Endodermal cell (in vitro differentiated cells): ENCODE results near the gene FANCM. TPM values are rescaled to one million over a fixed set of nuclear protein-coding genes. Genes with fewer than 3 reads are reported as not detected.
A peak's percentile ranks its signal among the peaks of the same experiment; 100 is the strongest.

Experiments used
- DNase-seq: peaks from one replicate; pipeline ENCODE4 v3.0.0-alpha.2; 2017
- H3K27ac ChIP-seq: 2 replicates; pipeline ENCODE4 v1.5.1; 2013; ENCODE audit warnings: mild to moderate bottlenecking, low read depth, low read length, moderate library complexity
- H3K27me3 ChIP-seq: 2 replicates; pipeline ENCODE4 v1.6.1; 2013; ENCODE audit warnings: mild to moderate bottlenecking, low read length, moderate library complexity; ENCODE audit not compliant: insufficient read depth, control insufficient read depth, poor library complexity, severe bottlenecking
- H3K36me3 ChIP-seq: 2 replicates; pipeline ENCODE4 v1.7.0; 2013; ENCODE audit warnings: mild to moderate bottlenecking, low read length, moderate library complexity; ENCODE audit not compliant: control insufficient read depth, insufficient read depth
- H3K4me1 ChIP-seq: one replicate; pipeline ENCODE4 v1.7.0; 2013; ENCODE audit warnings: low read length; ENCODE audit not compliant: control insufficient read depth, insufficient read depth
- H3K4me3 ChIP-seq: 2 replicates; pipeline ENCODE4 v1.5.1; 2013; ENCODE audit warnings: mild to moderate bottlenecking, low read length, moderate library complexity
- H3K9ac ChIP-seq: 2 replicates; pipeline ENCODE4 v1.6.1; 2013; ENCODE audit warnings: mild to moderate bottlenecking, low read length, moderate library complexity; ENCODE audit not compliant: poor library complexity, severe bottlenecking; ENCODE audit errors: extremely low read depth
- H3K9me3 ChIP-seq: 2 replicates; pipeline ENCODE4 v1.6.1; 2013; ENCODE audit warnings: mild to moderate bottlenecking, low read length, moderate library complexity; ENCODE audit not compliant: control insufficient read depth
- H3K27ac Mint-ChIP-seq: 2 replicates; pipeline ENCODE4 v1.8.0; 2020; ENCODE audit warnings: mixed read lengths
- H3K27me3 Mint-ChIP-seq: 2 replicates; pipeline ENCODE4 v1.8.0; 2021; ENCODE audit warnings: mild to moderate bottlenecking, mixed read lengths; ENCODE audit not compliant: insufficient read depth
- H3K36me3 Mint-ChIP-seq: 2 replicates; pipeline ENCODE4 v1.8.0; 2020; ENCODE audit warnings: low read depth, mixed read lengths
- H3K4me1 Mint-ChIP-seq: 2 replicates; pipeline ENCODE4 v1.8.0; 2020; ENCODE audit warnings: mixed read lengths
- H3K4me3 Mint-ChIP-seq: 2 replicates; pipeline ENCODE4 v1.8.0; 2020; ENCODE audit warnings: mild to moderate bottlenecking, moderate library complexity, mixed read lengths
- H3K9me3 Mint-ChIP-seq: 2 replicates; pipeline ENCODE4 v1.8.0; 2020; ENCODE audit warnings: mild to moderate bottlenecking, mixed read lengths
- WGBS, 2 experiments: methylation state at CpG; one replicate each; pipeline versions ENCODE4 v1.1.5 to v1.1.7; 2013; ENCODE audit warnings: missing lambda C conversion rate in 2 of 2, mixed read lengths in 1 of 2; ENCODE audit not compliant: insufficient coverage in 1 of 2, insufficient read length in 1 of 2; 5-methylcytosine and 5-hydroxymethylcytosine counted together
- long read RNA-seq, 4 experiments: library from polyadenylated mRNA in 2 of 4; library from RNA in 1 of 4; library from capped mRNA in 1 of 4; stranded (forward) in 3 of 4; unstranded in 1 of 4; transcript quantifications; one replicate each; pipeline ENCODE4 v2.0.0, GENCODE V29; 2020 to 2021; ENCODE audit warnings: inconsistent platforms in 1 of 4
- polyA plus RNA-seq, 2 experiments: library from polyadenylated mRNA; stranded (reverse); fragments of 50-300 nt; gene quantifications; one replicate each; pipeline ENCODE4 v1.2.3, GENCODE V29; 2013
- total RNA-seq, 2 donors: library from RNA; stranded (reverse); fragmentation: NEBNext Ultra II Directional in 1 of 2; extraction: Animal tissue kit (Norgen Biotek cat#: 25700) in 1 of 2; gene quantifications; 2 replicates in 1 of 2; 3 replicates in 1 of 2; pipeline ENCODE4 v1.2.1, GENCODE V29; 2021
- TF ChIP-seq, protein P1 (sequence below): fragments of 200-600 bp; sonication (generic); conservative IDR thresholded peaks from 2 replicates; pipeline ENCODE4 v1.5.0; 2021; ENCODE audit warnings: antibody characterized with exemption, mild to moderate bottlenecking

FANCM gene, protein sequence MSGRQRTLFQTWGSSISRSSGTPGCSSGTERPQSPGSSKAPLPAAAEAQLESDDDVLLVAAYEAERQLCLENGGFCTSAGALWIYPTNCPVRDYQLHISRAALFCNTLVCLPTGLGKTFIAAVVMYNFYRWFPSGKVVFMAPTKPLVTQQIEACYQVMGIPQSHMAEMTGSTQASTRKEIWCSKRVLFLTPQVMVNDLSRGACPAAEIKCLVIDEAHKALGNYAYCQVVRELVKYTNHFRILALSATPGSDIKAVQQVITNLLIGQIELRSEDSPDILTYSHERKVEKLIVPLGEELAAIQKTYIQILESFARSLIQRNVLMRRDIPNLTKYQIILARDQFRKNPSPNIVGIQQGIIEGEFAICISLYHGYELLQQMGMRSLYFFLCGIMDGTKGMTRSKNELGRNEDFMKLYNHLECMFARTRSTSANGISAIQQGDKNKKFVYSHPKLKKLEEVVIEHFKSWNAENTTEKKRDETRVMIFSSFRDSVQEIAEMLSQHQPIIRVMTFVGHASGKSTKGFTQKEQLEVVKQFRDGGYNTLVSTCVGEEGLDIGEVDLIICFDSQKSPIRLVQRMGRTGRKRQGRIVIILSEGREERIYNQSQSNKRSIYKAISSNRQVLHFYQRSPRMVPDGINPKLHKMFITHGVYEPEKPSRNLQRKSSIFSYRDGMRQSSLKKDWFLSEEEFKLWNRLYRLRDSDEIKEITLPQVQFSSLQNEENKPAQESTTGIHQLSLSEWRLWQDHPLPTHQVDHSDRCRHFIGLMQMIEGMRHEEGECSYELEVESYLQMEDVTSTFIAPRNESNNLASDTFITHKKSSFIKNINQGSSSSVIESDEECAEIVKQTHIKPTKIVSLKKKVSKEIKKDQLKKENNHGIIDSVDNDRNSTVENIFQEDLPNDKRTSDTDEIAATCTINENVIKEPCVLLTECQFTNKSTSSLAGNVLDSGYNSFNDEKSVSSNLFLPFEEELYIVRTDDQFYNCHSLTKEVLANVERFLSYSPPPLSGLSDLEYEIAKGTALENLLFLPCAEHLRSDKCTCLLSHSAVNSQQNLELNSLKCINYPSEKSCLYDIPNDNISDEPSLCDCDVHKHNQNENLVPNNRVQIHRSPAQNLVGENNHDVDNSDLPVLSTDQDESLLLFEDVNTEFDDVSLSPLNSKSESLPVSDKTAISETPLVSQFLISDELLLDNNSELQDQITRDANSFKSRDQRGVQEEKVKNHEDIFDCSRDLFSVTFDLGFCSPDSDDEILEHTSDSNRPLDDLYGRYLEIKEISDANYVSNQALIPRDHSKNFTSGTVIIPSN (N-terminal part only)
- 10 to 100 TPM; 13.1 to 15.8 TPM for total RNA-seq
- 8.0 TPM for polyA plus RNA-seq (2013, experiment 1 of 2)
- polyA plus RNA-seq (2013, experiment 2 of 2): 9.6 TPM
- long read RNA-seq, experiment 1, partial matches to known transcripts: 1 of 2 reads
- long read RNA-seq, experiment 1, other reads (novel, unspliced or antisense): 1 of 2 reads
- long read RNA-seq, experiment 2, full-length matches to known transcripts: 5 of 10 reads
- long read RNA-seq, experiment 2, partial matches to known transcripts: 0 of 10 reads
- long read RNA-seq, experiment 2, other reads (novel, unspliced or antisense): 5 of 10 reads
- long read RNA-seq, experiment 3, partial matches to known transcripts: 49 of 62 reads
- long read RNA-seq, experiment 3, other reads (novel, unspliced or antisense): 10 of 62 reads
- long read RNA-seq, experiment 4, partial matches to known transcripts: 2 of 3 reads
- long read RNA-seq, experiment 4, other reads (novel, unspliced or antisense): 1 of 3 reads

DNA sequence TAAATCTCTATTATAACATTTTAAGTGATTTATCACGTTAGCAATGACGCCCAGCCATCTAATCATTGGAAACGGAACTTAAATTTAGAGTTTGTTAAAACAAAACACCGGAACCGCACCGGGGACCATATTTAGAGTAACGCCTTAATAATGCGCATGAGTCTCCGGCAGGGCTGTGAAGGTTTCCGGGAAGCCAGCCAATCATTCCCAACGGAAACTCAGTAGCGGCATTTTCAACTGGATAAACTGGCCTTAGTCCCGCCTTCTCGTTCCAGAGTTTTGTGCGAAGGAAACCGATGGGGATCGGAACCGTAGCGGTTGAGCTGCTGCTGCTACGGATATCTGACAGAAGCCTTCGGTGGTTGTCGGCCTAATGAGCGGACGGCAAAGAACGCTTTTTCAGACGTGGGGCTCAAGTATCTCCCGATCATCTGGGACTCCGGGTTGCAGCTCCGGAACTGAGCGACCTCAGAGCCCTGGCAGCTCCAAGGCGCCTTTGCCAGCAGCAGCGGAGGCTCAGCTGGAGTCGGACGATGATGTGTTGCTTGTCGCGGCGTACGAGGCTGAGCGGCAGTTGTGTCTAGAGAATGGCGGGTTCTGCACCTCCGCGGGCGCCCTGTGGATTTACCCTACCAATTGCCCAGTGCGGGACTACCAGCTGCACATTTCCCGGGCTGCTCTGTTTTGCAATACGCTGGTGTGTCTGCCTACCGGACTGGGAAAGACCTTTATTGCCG lies at the start of gene FANCM:
Gene FANCM (plus strand): TSS at position 272 of the 737 bp plus-strand sequence. CDS start 102 bp downstream, at position 374.
- H3K4me3 Mint-ChIP-seq: peak within 1 kb of the TSS; percentile 97
- peaks cover 6% of the 10 kb centered on the region for H3K36me3 Mint-ChIP-seq
- H3K27me3 Mint-ChIP-seq: no peaks in the 10 kb centered on the region
- Histone ChIP-seq H3K4me1 (no peaks in the 10 kb centered on the region), H3K9ac (peak within 1 kb of the TSS; percentile 89), H3K36me3 (no peaks in the 10 kb centered on the region), H3K27me3 (no peaks in the 10 kb centered on the region), H3K9me3 (no peaks in the 10 kb centered on the region), H3K4me3 (peak within 1 kb of the TSS; percentile 99), H3K27ac (peak within 1 kb of the TSS; percentile 77)
- H3K27ac Mint-ChIP-seq: peak within 1 kb of the TSS; percentile 97
- WGBS, 2 experiments: 0 to 1% methylated on average over 41 to 48 of the region's 48 CpGs
- peak; percentile 96 for DNase-seq
- H3K4me1 Mint-ChIP-seq: peaks cover 22% of the 10 kb centered on the region
- TF ChIP-seq, protein P1, sequence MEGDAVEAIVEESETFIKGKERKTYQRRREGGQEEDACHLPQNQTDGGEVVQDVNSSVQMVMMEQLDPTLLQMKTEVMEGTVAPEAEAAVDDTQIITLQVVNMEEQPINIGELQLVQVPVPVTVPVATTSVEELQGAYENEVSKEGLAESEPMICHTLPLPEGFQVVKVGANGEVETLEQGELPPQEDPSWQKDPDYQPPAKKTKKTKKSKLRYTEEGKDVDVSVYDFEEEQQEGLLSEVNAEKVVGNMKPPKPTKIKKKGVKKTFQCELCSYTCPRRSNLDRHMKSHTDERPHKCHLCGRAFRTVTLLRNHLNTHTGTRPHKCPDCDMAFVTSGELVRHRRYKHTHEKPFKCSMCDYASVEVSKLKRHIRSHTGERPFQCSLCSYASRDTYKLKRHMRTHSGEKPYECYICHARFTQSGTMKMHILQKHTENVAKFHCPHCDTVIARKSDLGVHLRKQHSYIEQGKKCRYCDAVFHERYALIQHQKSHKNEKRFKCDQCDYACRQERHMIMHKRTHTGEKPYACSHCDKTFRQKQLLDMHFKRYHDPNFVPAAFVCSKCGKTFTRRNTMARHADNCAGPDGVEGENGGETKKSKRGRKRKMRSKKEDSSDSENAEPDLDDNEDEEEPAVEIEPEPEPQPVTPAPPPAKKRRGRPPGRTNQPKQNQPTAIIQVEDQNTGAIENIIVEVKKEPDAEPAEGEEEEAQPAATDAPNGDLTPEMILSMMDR: no peak
- no peaks in the 10 kb centered on the region for H3K9me3 Mint-ChIP-seq

DNA sequence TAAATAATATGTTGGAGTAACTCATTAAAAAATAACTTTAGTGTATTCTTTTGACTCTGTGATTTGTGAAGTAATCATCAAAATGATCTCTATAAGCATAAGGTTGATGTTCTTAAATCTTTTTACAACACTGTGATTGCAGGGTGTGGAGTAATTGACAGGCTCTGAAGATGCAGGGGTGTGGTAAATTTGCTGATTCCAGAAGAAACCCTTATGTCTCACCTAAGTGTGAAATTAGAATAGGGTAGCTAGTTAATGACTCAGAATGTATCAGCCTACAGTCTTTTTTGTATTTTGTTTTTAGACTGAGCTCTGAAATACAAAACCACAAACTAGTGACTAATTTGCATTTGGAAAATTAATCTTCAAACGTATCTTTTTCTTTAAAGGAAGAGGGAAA lies 45.9 kb upstream of the FANCM start:
- Mint-ChIP-seq H3K9me3 (no peaks in the 10 kb centered on the region), H3K4me1 (peaks cover 39% of the 10 kb centered on the region), H3K4me3 (no peak overlapping the region), H3K27me3 (no peaks in the 10 kb centered on the region), H3K27ac (peak overlapping the region; percentile 64), H3K36me3 (peaks cover 16% of the 10 kb centered on the region)
- no peaks in the 10 kb centered on the region for H3K9me3 ChIP-seq
- no peaks in the 10 kb centered on the region for H3K27me3 ChIP-seq
- no peak overlapping the region for H3K27ac ChIP-seq
- TF ChIP-seq, protein P1: no peak
- peaks cover 13% of the 10 kb centered on the region for H3K36me3 ChIP-seq
- no peaks in the 10 kb centered on the region for H3K4me1 ChIP-seq
- no peak overlapping the region for H3K9ac ChIP-seq
- H3K4me3 ChIP-seq: no peak overlapping the region
- DNase-seq: no peak
- WGBS, 2 experiments: 80% methylated on average over 1 of the region's 1 CpG; no CpG with 5 or more reads in 1 of the 2 experiments
